T-helper 2 cell treated with Interferon-gamma antibody and Interleukin-4, amounts not matched to agents 5 μg/mL and 100 μg/mL, for 36 hours (primary cell): ENCODE data around the gene TSGA10IP.

Source experiments
- DNase-seq: peaks from one replicate; pipeline ENCODE4 v3.0.0; 2021; ENCODE audit warnings: low spot score
- H3K27ac Mint-ChIP-seq: one replicate; pipeline ENCODE4 v1.8.0; 2021; ENCODE audit warnings: mild to moderate bottlenecking, mixed read lengths
- H3K27me3 Mint-ChIP-seq: one replicate; pipeline ENCODE4 v1.8.0; 2021; ENCODE audit warnings: low read depth, mixed read lengths
- H3K36me3 Mint-ChIP-seq: one replicate; pipeline ENCODE4 v1.8.0; 2021; ENCODE audit warnings: low read depth, mixed read lengths
- H3K4me1 Mint-ChIP-seq: one replicate; pipeline ENCODE4 v1.8.0; 2021; ENCODE audit warnings: low read depth, mixed read lengths
- H3K4me3 Mint-ChIP-seq: one replicate; pipeline ENCODE4 v1.8.0; 2022; ENCODE audit warnings: mild to moderate bottlenecking, moderate library complexity, mixed read lengths
- H3K9me3 Mint-ChIP-seq: one replicate; pipeline ENCODE4 v1.8.0; 2021; ENCODE audit warnings: mixed read lengths

TSGA10IP gene

DNA sequence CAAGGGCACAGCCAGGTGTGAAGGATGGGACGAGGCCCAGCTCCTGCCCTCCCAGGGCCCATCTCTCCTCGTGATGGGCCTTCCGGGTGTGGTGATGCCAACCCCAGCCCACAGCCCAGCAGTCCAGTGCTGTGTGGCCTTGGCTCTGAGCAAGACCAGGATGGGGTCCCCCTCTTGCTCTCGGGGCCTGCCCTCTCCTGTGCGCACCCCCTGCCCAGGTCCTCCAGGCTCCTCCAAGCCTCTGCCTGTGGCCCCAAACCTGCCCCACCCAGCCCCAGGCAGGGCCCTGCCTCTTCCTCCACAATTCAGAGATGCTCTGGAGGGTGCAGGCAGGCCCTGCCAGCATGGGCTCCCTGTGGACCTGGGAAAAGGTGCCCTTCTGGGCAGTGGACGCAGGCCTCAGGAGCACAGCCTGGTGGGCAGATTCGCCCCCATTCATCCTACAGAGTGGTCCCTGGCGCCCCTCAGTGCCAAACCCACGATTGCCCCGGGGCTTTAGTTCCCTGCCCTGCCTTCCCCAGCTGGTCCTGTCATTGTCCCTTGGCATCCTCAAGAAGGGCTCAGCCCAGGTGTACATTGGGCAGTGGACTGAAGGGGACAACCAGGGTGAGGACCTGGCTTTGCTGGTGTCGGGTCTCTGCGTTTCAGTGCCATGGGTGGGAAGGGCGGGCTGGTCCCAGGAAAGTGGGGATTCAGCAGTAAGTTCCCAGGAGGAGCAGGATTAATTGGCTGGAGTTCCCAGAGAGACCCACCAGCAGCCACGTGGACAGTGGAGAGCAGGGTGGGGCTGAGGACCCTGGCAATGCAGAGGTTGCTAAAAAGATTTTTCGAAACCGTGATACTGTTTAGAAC, 36.9 kb downstream of the TSGA10IP start:
- peaks cover 17% of the 10 kb centered on the region for H3K36me3 Mint-ChIP-seq
- H3K9me3 Mint-ChIP-seq = no peaks in the 10 kb centered on the region
- H3K27me3 Mint-ChIP-seq = no peaks in the 10 kb centered on the region
- no peak for DNase-seq
- no peak overlapping the region for H3K27ac Mint-ChIP-seq
- H3K4me3 Mint-ChIP-seq = no peak overlapping the region
- H3K4me1 Mint-ChIP-seq = no peaks in the 10 kb centered on the region

DNA sequence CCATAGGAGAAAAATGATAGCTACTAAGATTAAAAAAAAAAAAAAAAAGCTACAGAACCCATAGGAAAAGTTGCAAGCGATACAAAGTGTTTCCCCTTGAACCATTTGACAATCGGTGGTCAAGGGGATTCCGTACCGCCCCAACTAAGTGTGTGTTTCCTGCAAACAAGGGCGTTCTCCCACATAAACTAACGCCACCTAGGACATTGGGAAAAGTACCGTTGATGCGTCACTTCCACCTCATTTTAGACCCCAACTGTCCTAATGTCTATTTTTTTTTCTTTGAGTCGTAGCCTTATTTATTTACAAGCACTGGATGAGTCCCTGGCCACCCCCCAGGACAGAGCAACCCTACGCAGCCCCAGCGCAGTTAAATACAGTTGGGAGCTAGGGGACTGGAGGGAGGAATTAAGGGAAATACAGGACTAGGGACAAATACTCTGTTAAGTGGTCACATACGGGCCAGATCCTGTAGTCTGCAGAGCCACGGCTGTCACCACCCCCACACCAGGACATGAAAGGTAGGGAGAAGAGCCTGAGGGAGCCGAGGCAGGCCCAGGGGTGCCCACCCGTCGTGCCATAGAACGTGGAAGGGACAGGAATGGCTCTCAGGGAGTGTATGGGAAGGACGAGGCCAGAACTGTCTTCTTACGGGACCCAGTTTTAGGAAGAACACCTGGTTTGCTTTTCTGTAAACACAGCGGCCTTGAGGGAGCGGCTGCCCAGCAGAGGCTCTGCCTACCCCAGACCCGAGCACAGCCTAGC, 37.7 kb downstream of the TSGA10IP start:
- no peak overlapping the region for H3K4me3 Mint-ChIP-seq
- no peak overlapping the region for H3K27ac Mint-ChIP-seq
- no peaks in the 10 kb centered on the region for H3K27me3 Mint-ChIP-seq
- no peak for DNase-seq
- no peaks in the 10 kb centered on the region for H3K4me1 Mint-ChIP-seq
- H3K9me3 Mint-ChIP-seq = no peaks in the 10 kb centered on the region
- H3K36me3 Mint-ChIP-seq = peaks cover 12% of the 10 kb centered on the region

DNA sequence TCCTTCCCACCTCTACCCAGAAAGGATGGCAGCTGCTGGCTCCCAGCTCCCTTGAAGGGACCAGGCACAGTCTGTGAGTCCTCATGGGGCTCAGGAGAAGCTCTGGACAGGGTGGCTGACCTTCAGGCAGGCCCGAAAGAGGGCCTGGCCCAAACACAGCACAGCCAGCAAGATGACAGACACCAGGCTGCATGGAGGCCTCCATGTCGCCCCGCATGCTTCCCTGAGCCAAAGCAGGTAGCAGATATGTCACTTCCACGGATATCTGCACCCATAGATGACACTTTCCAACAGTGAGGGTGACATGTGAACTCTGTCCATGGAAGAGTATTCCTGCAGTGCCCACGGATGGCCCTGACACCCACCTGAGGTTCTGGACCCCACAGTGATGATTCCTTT, 38.3 kb downstream of the TSGA10IP start:
- H3K27me3 Mint-ChIP-seq = no peaks in the 10 kb centered on the region
- no peaks in the 10 kb centered on the region for H3K9me3 Mint-ChIP-seq
- no peak overlapping the region for H3K27ac Mint-ChIP-seq
- no peak for DNase-seq
- H3K4me1 Mint-ChIP-seq = no peaks in the 10 kb centered on the region
- no peak overlapping the region for H3K4me3 Mint-ChIP-seq
- H3K36me3 Mint-ChIP-seq = peaks cover 10% of the 10 kb centered on the region

DNA sequence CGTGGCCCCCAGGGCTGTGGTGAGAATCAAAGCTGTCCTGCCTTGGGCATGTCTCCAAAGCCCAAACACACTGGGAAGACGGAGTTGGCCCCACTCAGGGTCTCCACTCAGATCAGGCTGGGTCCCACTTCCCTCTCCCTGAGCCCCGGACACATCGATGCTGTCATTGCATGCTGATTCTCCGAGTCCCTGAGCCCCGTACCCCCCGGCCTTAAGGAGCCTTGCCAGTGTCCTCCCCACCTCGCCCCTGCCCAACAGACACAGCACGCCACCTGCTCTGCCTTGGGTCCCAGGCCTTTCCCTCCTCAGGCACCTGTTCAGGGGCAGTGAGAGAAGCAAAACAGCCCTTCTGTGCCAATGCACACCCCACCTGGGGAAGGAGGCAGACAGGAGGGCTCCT, 42.1 kb downstream of the TSGA10IP start:
- no peak for DNase-seq

DNA sequence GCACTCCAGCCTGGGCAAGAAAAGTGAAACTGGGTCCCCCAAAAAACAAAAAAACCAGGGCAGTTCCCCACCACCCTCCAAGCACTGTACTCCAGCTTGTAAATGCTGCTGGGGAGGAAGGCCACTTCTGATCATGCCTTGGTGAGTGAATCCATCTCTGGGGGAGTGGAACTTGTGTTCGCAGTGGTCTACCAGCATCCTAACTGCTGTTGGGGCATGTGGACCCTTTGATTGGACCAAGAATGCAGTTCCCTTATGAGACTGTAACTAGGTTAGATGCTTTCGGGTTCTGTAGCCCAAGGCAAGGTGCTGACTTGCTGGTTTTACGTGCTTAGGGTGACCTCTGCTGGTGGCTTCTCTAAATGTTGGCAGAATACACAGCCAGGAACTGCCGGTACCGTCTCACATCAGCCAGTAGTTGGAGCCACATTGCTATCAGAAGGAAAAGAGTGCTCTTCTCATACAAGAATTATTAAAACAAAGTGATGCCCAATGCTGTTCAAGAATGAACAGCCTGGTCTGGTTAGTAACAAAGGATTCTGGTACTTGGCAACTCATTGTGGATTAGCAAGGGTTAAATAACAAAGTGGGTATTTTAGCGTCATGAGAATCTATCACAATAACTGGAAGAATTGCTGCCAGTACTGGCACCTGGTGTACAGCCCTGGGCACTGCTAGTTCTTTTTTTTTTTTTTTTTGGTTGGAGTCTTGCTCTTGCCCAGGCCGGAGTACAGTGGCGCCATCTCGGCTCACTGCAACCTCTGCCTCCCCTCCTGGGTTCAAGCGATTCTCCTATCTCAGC, 43.7 kb downstream of the TSGA10IP start:
- Mint-ChIP-seq H3K4me3 (no peak overlapping the region), H3K27me3 (no peaks in the 10 kb centered on the region), H3K36me3 (peaks cover 3% of the 10 kb centered on the region), H3K9me3 (no peaks in the 10 kb centered on the region), H3K4me1 (peaks cover 5% of the 10 kb centered on the region), H3K27ac (peak overlapping the region; percentile 88)
- DNase-seq = peak; percentile 89

More for the DNA sequence above, 42.1 kb downstream of the TSGA10IP start:
- H3K4me1 Mint-ChIP-seq = peaks cover 5% of the 10 kb centered on the region
- H3K36me3 Mint-ChIP-seq = peaks cover 3% of the 10 kb centered on the region
- no peaks in the 10 kb centered on the region for H3K27me3 Mint-ChIP-seq
- H3K9me3 Mint-ChIP-seq = no peaks in the 10 kb centered on the region
- no peak overlapping the region for H3K4me3 Mint-ChIP-seq
- H3K27ac Mint-ChIP-seq = no peak overlapping the region

DNA sequence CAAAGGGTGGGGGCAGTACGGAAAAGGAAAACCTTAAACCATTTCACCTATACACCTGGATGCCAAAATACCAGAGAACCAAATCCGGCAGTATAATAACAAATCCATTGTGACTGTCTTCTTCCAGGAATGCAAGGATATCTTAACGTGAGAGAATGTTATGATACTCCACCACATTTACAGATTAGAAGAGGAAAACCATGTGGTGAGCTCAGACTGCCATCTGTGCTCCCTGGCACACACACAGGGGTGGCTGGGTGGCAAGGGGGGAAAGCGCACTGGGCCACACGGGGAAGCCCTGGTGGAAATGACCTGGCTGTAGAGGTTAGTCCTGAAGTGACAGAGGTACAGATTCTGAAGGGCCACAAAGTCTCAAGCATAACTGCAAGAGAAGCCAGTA, 46.8 kb downstream of the TSGA10IP start:
- Mint-ChIP-seq H3K36me3 (peaks cover 10% of the 10 kb centered on the region), H3K27ac (no peak overlapping the region), H3K9me3 (no peaks in the 10 kb centered on the region), H3K4me1 (peaks cover 5% of the 10 kb centered on the region), H3K4me3 (no peak overlapping the region), H3K27me3 (no peaks in the 10 kb centered on the region)
- DNase-seq = no peak

DNA sequence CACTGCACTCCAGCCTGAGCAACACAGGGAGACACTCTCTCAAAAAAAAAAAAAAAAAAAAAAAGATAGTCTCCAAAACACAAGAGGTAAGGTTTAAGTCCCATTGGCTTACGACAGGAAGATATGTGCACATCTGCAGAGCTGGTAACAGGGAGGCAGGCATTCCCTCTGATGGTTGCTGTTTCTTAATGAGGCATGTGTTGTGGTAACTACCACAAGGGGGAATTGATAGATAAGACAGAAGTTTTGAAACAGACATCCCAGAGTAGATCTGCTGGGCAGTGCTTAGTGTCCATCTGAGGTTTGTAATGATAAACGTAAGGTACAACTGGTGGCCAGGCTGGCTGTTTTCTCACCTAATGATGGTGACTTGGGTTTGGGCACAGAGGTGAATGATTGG, 52.0 kb downstream of the TSGA10IP start:
- no peak overlapping the region for H3K27ac Mint-ChIP-seq
- peaks cover 45% of the 10 kb centered on the region for H3K36me3 Mint-ChIP-seq
- peaks cover 4% of the 10 kb centered on the region for H3K4me1 Mint-ChIP-seq
- H3K27me3 Mint-ChIP-seq = no peaks in the 10 kb centered on the region
- H3K9me3 Mint-ChIP-seq = no peaks in the 10 kb centered on the region
- DNase-seq = no peak
- H3K4me3 Mint-ChIP-seq = no peak overlapping the region

DNA sequence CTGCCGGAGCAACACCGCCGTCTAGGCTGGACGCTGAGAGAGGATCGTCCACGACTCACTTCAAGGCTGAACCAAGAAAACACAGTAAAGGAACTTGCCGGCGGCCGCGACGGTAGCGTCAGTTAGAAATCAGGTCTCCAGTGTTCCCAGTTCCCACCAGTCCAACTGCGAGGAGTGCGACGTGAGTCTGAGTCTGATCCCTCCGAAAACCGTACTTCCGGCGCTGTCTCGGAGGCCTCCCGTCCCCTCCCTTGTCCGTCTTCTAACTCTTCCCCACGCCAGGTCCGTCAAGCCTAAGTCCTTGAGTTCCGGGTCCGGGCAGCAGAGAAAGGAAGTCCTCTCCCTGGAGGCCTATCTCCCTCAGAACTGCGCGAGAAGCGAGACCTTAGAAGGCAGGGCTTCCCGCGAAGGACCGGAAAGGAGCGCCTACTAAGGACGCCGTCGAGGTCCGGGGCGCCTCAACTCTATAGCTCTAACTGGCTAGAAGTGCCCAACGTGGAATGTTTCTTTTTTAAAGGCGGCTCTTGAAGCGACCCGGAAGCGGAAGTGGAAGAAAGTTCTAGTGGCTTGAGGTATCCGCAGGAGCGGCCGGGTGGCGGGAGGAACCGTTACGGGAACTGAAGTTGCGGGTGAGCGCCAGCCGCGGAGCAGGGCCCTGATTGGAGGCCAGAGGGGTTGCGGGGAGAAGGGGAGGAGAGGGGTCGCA, 56.8 kb downstream of the TSGA10IP start, which contains the start of the genes BANF1 and EIF1AD:
Gene BANF1, plus strand, starts transcription at position 562 of the 706 bp plus-strand sequence. CDS start 748 bp downstream, outside the sequence.
Gene EIF1AD, minus strand, starts transcription at position 216 of the 706 bp plus-strand sequence. CDS start 1,768 bp downstream, outside the sequence.
- no peaks in the 10 kb centered on the region for H3K9me3 Mint-ChIP-seq
- no peaks in the 10 kb centered on the region for H3K27me3 Mint-ChIP-seq
- peak within 1 kb of the TSS; percentile 99 for H3K4me3 Mint-ChIP-seq
- peaks cover 51% of the 10 kb centered on the region for H3K36me3 Mint-ChIP-seq
- peak; percentile 95 for DNase-seq
- H3K27ac Mint-ChIP-seq = peak within 1 kb of the TSS; percentile 98
- peaks cover 14% of the 10 kb centered on the region for H3K4me1 Mint-ChIP-seq

DNA sequence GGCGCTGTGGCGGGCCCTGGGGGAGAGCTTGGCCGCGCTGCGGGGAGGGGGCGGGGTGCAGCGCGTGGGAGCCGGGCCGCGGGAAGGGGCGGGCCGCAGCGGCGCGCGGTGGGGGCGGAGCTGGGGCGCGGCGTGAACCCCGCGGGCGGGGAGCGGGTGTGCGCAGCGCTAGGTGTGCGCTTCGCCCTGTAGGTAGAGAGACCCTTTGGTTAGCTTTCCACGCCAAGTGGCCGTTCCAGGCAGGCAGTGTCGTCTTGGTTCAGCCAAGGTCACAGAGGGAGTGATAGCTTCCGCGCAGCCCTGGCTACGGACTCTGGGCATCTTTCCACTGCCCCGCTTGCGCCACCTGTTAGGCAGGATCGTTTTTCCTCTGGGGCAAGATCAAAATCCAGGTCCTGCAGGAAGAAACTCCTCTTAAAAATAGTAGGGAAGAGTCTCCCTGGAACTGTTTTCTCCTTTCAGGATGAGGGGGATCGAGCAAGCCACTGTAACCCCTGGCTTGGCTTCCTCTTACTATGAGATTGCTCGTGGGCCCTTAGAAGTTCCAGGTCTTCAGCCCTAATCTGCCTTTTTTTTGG, 57.5 kb downstream of the TSGA10IP start:
- H3K27ac Mint-ChIP-seq = peak overlapping the region; percentile 98
- H3K36me3 Mint-ChIP-seq = peaks cover 45% of the 10 kb centered on the region
- no peaks in the 10 kb centered on the region for H3K9me3 Mint-ChIP-seq
- DNase-seq = no peak
- H3K4me3 Mint-ChIP-seq = peak overlapping the region; percentile 99
- peaks cover 14% of the 10 kb centered on the region for H3K4me1 Mint-ChIP-seq
- H3K27me3 Mint-ChIP-seq = no peaks in the 10 kb centered on the region

DNA sequence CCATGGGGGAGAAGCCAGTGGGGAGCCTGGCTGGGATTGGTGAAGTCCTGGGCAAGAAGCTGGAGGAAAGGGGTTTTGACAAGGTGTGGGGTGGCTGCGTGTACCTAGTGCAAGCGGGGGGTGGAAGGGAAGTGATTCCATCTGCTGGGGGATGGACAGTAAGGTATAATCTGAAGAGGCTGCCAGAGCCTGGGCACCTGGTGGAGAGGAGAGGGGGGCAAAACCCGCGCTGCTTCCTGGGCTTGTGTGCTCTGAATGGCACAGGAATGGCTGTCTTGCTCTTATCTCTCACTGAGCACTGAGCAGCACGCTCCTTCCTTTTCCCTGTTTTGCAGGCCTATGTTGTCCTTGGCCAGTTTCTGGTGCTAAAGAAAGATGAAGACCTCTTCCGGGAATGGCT, 58.0 kb downstream of the TSGA10IP start:
- Mint-ChIP-seq H3K9me3 (no peaks in the 10 kb centered on the region), H3K27me3 (no peaks in the 10 kb centered on the region), H3K36me3 (peaks cover 40% of the 10 kb centered on the region), H3K27ac (peak overlapping the region; percentile 78), H3K4me1 (peaks cover 14% of the 10 kb centered on the region), H3K4me3 (peak overlapping the region; percentile 99)
- no peak for DNase-seq

DNA sequence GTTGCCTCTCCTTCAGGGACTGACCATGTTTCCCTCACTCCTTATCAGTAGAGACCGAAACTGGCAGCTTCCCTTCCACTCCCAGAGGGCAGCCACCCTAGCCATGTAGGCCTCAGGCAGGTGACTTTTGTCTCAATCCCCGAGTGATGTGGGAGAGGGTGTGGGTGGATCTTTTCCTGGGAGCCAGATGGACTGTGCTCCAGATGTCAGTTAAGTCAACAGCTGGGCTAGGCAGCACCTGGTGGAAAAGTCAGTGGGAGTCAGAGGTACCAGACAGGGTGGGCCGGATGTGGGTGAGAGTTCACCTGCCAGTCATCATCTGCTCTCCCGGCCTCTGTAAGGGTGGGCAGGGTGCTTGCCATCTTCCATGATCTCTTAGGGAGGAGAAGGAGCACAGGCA, 58.9 kb downstream of the TSGA10IP start:
- no peak for DNase-seq
- H3K4me1 Mint-ChIP-seq = peaks cover 14% of the 10 kb centered on the region
- peaks cover 31% of the 10 kb centered on the region for H3K36me3 Mint-ChIP-seq
- H3K9me3 Mint-ChIP-seq = no peaks in the 10 kb centered on the region
- no peak overlapping the region for H3K27ac Mint-ChIP-seq
- no peaks in the 10 kb centered on the region for H3K27me3 Mint-ChIP-seq
- peak overlapping the region; percentile 67 for H3K4me3 Mint-ChIP-seq

DNA sequence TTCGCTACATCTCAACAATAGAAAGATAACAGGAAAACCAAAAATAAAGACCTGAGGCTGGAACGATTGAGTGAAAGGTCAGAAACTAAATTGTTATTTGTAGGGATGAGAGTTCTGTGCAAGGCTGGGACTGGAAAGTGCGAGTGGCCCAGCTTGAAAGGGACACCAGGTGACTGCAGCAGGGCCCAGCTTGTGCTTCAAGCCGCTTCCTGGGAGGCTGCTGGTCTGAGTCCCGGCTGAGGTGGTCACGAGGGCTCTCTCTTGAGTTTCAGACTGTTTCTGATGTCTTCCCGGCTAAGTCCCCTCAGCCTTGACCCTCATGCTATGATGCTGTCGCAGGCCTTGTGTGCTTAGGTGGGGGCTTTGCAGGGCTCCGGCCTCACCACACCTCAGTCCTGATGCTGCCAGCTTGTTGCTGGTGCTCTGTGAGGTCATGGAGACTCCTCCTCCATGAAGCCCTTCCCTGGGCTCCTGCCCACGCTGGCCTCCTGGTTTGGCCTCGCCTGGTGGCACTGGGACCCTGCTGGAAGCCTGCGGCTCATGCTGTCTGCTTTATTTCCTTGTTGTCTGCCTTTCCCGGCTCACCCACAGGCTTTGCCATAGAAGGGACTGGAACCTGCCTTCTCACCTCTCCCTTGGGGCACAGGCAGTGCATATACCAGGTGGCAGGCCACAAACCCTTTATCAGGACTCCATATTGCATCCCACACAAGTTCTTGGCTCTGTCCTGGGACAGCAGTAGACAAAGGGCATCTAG, 61.0 kb downstream of the TSGA10IP start:
- no peaks in the 10 kb centered on the region for H3K9me3 Mint-ChIP-seq
- peaks cover 11% of the 10 kb centered on the region for H3K27me3 Mint-ChIP-seq
- H3K36me3 Mint-ChIP-seq = peaks cover 19% of the 10 kb centered on the region
- no peak for DNase-seq
- no peak overlapping the region for H3K27ac Mint-ChIP-seq
- peaks cover 10% of the 10 kb centered on the region for H3K4me1 Mint-ChIP-seq
- H3K4me3 Mint-ChIP-seq = no peak overlapping the region
